ENCODE data around the gene AICDA.

DNA sequence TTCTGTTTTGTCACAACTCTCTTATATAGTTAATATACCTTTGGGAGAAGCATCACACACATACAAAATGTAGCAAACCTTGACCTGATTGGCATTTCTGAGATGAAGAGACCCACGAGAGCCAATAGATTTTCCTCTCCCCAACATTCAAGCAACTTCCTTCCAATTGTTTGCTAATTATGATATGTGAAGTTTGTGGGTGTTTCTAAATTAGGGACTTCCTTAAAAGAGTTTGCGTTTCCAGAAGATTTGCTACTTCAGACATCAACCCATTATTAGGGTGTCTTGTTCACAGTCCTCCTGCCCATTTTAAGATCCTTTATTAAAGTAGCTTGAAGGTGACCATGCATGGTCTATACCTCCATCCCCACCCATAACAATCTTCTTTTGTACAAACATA lies 9.4 kb downstream of the AICDA start:
- TF ChIP-seq POLR2AphosphoS5 (IDR thresholded peaks at IDR 0.05; ENCODE audit: low read depth, low read length) (no peak), POLR2A (IDR thresholded peaks at IDR 0.05; ENCODE audit: low read depth, low read length) (no peak), TAF1 (IDR thresholded peaks at IDR 0.05; ENCODE audit: borderline replicate concordance, low read depth, low read length) (no peak)
